GM18499 (cell line): ENCODE data around the gene RBM17.
"Not testable (repeated sequence)": the region's sequence is repeated elsewhere in the genome, so short reads cannot be mapped to it uniquely, and the experiment has no call there.

Experiments
- ATAC-seq: cut with Tn5 transposase; IDR thresholded peaks from one replicate; pipeline ENCODE4 v1.9.1; 2021; ENCODE audit warnings: moderate number of reproducible peaks; ENCODE audit not compliant: insufficient read depth, unreplicated experiment

RBM17 gene

DNA sequence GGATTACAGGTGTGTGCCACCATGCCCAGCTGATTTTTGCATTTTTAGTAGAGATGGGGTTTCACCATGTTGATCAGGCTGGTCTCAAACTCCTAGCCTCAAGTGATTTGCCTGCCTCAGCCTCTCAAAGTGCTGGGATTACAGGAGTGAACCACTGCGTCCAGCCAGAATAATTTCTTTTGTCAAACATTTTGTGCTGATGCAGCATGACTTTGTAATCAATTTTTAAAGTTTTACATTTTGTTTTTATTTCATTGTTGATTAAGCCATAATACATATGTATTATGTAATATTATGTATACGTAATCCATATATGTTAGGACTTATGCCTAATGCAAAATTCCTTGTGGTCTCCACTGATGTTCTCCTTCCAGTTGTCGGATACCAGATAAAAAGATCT, 18.8 kb downstream of the RBM17 start:
- ATAC-seq = not testable (repeated sequence)

DNA sequence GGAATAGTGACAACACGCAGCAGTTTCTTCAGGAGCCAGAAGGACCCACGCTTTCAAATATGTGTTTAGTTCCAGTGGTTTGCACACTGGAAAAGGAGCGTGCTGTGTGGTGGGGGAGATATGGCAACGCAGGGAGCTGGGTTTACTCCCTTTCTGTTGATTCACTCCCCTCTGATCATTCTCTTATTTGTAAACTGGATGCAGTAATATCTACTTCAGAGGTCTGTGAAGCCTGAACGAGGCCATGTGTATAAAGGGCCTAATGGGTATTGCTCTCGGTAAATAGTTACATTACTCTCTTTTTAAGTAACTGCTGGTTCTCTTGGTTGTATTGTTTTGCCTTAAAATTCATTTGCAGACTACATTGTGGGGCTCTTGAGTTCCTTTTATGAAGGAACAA, 19.2 kb downstream of the RBM17 start:
- ATAC-seq = no peak

GRCh38 chr10:6108631-6109443, 20.0 kb downstream of the RBM17 start:
- no peak for ATAC-seq

DNA sequence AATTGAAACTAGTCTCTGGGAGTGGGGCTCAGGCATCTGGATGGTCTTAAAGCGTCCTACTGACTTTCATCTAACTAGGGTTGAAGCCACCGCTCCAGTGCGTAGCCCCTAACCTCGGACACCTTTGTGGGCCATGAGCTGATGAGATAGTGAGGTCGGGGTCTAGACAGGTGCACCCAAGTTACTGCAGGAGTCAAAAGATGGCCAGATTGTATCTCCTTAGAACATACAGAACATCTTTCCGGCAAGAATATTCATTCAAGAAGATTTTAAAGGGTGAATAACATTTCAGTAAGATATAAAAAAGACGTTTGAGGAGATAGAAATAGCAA, 20.6 kb downstream of the RBM17 start:
- ATAC-seq = no peak

DNA sequence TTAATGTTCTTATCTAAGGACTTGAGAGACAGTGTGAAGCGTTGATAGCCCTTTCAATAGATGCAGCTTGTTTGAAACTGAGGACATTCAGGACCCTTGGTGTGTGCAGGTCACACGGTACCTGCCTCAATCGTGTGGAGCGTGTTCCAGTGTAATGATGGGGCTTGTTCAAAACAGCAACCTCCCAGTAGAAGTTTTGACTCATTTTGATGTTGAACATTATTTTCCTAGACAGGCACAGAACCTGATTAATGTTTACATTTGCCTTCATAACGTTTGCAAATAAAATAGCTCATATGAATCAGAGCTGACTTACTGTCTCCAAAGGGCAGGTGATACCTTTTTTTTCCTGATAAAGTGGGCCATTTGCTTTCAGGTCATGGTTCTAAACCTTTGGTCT, 21.3 kb downstream of the RBM17 start:
- ATAC-seq = no peak

DNA sequence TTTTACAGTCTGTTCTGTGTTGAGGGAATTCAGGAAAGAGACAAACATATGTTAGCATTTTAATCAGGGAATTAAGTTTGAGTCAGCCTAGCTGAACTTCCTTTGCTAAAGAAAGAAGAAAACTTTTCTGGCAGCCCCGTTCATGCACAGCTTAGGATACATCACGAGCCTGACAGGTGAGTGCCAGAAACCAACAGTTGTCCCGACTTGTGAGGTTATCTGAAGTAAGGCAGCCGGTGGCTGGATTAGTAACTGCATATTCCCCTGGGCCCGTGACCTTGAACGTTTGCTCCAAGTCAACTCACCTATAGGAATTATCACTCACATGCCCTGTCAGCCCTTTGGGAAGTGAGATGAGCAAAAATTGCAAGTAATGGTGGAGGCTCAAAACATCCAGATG, 24.1 kb downstream of the RBM17 start:
- no peak for ATAC-seq

DNA sequence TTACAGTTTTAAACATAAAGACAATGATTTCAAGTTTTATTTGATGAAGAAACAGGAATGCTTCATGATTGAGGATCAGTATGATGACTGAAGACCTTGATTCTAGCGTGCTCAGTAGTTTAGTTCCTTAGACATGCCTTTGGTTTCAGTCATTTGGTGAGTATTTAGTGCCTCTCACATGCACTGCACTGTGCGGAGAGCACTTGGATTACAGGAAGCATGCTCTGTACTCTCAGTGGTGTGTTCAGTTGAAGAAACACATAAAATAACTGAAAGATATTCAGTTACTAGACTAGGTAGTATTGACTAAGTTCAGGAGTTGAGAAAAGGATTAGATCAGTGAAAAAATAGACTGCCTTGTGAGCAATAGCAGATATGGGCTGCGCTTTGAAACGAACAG, 25.5 kb downstream of the RBM17 start:
- ATAC-seq = no peak

- no peak for ATAC-seq
These were observed 26.0 kb downstream of the RBM17 start for GRCh38 chr10:6114805-6115341.

DNA sequence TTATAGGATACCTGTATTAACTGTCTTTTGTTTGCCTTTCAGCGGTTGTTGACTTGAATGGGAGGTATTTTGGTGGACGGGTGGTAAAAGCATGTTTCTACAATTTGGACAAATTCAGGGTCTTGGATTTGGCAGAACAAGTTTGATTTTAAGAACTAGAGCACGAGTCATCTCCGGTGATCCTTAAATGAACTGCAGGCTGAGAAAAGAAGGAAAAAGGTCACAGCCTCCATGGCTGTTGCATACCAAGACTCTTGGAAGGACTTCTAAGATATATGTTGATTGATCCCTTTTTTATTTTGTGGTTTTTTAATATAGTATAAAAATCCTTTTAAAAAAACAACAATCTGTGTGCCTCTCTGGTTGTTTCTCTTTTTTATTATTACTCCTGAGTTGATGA, 26.6 kb downstream of the RBM17 start:
- ATAC-seq = no peak

DNA sequence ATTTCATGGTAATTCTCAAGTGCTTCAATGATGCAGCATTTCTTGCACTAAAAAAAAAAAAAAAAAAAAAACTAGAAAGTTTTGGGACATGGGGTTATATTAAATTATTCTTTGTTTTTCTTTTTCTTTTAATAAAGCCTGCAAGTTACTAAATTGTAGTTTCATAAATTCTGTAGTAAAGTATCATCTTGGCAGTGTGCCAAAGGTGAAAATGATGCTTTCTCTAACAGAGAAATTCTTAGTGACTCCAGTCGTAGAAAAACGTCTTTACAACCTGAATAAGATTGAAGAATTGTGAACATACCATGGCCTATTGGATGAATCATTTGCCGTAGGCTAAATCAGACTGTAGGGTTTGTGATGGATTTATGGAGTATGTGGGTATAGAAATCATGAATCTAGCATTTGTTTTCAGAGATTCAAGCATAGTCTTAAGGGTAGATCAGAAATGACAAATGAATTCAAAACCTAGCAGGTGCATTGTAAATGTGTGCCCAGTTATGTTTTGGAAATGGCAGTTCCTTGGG, 27.1 kb downstream of the RBM17 start:
- no peak for ATAC-seq

DNA sequence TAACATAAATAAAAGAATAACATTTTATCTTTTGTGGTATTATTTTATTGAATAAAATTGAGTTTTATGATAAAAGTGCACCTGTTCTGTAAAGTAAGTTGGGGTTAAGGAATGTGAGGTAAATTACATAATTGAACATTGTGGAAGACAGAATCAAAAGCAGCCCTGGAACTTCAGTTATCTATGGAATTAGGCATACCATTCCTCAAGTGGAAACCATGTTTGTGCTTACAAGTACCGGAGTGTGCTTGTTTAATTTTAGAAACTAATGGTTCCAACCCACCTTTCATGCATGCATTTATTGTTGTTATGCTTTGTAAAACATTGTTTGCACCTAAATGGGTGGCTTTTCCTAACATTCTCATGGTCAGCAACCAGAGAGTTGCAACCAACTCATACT, 28.0 kb downstream of the RBM17 start:
- no peak for ATAC-seq

- ATAC-seq = no peak
These were observed 28.9 kb downstream of the RBM17 start for GRCh38 chr10:6117711-6118110.

- no peak for ATAC-seq
These were observed 30.6 kb downstream of the RBM17 start for GRCh38 chr10:6119423-6119822.

DNA sequence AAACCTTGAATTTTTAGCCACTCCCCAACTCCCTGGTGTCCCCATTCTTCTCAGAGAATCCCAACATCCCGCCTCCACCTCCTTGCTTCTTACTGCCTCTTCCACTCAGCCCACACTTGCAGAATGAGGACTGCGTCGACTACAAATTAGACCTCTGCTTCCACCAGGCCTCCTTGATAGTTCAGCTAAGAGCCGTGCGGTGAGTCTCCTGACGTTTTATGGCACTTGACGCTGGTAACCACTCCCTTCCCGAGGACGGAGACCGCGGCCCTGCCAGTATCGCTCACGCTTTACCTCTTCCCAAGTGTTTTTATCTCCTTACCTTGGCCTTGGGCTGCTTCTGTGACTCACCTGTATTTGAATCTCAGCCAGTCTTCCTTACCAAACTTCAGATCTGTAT, 31.1 kb downstream of the RBM17 start:
- no peak for ATAC-seq

DNA sequence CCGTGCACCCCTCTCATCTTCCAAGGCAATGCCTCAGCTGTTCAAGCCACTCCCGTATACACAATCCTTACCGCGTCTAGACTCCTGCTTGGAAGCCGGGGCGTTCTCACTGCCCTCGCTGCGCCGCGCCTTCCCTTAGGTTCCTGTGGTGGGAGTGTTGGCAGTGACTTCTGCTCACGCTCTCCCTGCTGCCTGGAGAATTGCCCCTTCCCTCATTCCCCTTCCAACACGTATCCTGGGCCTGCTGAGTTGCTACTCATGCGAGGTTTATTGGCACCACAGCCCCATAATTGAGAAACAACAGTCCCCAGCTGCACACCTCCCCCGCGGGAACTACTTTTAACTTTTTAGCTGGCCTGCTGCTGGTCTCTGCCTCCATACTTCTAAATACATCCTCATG, 31.9 kb downstream of the RBM17 start:
- ATAC-seq = no peak

- no peak for ATAC-seq
These were observed 32.3 kb downstream of the RBM17 start for GRCh38 chr10:6121146-6121545.

DNA sequence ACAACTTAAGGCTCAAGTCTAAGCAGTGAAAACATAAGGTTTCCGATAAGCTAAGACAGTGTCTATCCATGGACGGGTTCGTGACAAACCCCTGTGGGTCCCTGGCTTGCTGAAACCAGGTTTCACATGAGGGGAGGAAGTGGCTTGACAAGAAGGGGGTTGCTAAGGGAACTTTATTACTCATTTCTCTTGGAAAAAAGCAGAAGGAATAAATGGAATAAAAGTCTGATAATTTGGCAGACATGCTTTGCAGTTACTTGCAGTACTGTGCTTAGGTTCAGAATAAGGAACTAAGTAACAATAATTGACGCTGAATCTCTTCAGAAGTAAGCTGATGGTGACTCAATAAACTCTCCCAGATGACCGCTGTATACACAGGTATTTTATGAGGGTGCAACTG, 34.7 kb downstream of the RBM17 start:
- no peak for ATAC-seq

GRCh38 chr10:6124666-6125065, 35.8 kb downstream of the RBM17 start:
- ATAC-seq = no peak

GRCh38 chr10:6127461-6127860, 38.6 kb downstream of the RBM17 start:
- ATAC-seq = not testable (repeated sequence)

GRCh38 chr10:6128087-6128486, 39.3 kb downstream of the RBM17 start:
- ATAC-seq = no peak

DNA sequence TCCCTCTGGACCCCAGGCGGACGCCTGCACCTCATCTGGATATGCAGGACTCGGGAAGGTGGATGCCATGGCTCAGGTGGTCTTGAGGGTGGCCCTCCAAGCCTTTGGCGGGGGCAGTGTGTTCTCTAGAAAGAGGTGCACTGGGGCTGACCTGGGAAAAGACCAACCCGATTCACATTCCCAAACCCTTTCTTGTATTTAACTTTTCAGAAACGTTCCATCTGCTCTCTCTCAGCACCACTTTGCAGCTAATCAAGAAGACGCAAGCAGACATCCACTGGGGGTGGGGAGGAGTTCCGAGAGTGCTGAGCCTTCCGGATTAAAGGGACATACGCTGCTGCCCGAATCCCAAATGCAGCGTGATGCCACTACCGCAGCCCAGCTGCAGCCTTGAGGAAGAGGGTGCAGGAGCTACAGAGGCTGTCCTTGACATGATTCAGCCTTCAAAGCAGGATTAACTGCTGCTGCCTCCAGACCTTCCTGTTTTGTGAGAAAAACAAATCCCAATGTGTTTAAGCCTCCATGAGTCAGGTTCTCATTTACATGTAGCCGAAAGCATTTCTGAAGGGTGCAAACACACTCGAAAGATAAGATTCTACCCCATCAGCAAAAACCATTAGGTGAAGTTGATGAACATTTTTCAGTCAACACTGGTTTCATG, 39.9 kb downstream of the RBM17 start:
- no peak for ATAC-seq
